HG02610 (cell line): Measurements from ENCODE around the gene COQ10B.

Source experiments
- ATAC-seq: cut with Tn5 transposase; IDR thresholded peaks from one replicate; pipeline ENCODE4 v1.9.1; 2021; ENCODE audit warnings: mild to moderate bottlenecking, moderate library complexity; ENCODE audit not compliant: unreplicated experiment

Gene COQ10B

DNA sequence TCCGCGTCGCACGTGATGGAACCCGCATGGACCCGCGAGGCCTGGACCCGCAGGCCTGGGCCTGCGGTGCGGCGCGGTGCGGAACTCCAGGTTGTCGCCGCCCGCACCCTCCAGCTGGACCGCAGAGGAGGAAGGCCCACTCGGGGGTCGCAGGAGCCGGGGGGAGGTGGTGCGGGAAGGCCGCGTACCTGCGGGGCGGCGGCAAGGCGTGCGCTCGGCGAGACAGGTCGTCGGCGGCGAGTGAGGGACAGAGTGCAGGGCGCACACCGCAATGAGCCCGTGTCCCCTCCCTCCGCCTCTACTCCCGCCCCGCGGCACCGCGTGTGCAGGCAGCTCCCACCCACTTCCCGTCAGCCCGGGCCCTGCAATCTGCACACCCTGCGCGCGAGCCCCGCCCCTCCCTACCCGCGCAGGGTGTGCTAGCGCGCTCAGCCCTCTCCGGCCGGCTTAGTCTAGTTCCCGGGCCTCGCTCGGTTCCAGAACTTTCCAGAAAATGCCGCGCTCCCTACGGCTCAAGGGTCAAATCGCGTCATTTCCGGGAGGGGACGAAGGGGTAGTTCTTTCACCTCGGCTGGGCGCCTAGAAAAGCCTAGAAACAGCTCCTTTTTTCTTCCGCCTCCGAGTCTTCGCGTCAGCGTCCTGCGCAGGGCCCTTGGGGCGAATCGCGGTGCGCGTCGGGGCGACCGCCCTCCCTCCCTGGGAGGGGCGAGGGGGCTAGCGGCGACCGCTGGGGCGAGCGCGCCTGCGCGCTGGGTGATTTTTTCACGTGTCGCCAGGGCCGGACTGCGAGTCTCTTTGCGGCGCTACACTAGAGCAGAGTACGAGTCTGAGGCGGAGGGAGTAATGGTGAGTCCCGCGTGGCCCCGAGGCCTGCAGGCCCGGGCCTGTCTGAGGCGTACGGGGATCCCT lies 46.5 kb downstream of the COQ10B start, which contains the start of the genes HSPD1 and HSPE1:
Gene HSPD1, minus strand, starts transcription at position 247 of the 909 bp plus-strand sequence. CDS start 992 bp downstream, outside the sequence.
Gene HSPE1, plus strand, starts transcription at position 786 of the 909 bp plus-strand sequence. Its CDS starts 58 bp downstream, at position 844.
- peak; percentile 90 for ATAC-seq

DNA sequence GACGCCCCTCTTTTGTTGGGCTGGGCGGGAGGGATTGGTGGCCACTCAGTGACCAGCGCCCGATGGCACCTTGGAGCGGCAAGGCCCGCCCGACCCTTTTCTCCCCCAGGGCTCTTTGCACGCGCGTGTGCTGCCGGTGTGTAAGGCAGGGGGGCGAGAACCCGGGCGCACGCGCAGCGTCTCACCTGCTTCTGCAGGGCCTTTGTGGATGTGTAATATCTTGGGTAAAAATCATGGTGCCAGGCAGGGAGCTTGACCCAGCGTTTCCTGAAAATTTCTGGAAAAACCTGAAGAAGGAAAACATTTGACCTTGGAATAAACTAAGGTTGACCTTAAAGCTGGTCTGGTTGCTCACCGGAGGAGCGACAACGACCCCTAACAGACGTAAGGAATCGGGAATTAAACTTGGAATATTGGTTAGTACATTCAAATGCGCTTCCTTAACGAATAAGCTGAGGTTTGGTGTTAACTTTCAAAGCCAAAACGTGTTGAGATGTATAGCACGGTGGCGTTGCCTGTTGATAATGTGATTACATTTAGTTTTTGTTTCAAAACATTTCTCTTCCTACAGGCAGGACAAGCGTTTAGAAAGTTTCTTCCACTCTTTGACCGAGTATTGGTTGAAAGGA lies 47.3 kb downstream of the COQ10B start:
- ATAC-seq = peak; percentile 3

DNA sequence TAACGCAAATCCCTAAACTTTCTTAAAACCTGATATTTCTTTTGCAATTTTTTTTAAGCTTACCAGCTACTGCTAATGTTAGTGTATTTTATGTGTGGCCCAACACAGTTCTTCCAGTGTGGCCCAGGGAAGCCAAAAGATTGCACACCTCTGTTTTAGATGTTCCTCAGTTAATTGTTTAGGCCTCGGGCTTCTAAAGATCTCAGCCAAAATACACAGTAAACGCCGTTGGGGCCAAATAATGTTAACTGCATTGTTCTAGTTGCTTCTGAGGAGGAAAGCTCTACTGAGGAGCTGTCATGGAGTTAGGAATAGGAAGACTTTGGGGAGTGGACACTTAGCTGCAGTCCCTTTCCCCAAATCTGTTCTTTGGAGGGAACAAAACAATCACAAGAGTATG lies 48.8 kb downstream of the COQ10B start:
- ATAC-seq = no peak

DNA sequence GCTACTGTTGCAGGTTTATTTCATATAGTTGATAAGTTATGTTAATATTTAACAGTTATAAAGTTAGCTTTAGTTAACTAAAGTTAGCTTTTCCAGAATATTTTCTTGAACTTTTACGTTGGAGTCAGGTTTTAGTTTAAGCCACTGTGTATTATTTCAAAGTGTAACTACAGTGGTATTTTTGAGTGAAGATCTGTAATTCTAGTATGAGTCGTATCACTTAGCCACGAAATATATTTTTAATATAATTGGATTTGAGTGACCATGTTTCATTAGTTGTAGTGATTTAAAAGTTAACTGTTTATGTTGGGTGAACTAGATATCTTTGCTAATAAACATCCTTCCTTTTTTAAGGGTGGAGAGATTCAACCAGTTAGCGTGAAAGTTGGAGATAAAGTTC lies 49.3 kb downstream of the COQ10B start:
- no peak for ATAC-seq

DNA sequence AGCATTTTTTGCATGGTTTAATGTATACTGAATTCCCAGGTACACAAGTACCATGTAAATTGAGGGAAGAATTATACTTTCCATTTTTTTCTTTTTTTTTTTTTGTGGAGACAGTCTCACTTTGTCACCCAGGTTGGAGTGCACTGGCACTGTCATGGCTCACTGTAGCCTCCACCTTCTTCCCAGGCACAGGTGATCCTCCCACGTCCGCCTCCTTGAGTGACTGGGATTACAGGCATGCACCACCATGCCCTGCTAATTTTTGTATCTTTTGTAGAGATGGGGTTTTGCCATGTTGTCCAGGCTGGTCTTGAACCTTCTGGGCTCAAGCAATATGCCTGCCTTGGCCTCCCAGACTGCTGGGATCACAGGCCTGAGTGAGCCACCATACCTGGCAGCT lies 50.6 kb downstream of the COQ10B start:
- ATAC-seq = no peak

DNA sequence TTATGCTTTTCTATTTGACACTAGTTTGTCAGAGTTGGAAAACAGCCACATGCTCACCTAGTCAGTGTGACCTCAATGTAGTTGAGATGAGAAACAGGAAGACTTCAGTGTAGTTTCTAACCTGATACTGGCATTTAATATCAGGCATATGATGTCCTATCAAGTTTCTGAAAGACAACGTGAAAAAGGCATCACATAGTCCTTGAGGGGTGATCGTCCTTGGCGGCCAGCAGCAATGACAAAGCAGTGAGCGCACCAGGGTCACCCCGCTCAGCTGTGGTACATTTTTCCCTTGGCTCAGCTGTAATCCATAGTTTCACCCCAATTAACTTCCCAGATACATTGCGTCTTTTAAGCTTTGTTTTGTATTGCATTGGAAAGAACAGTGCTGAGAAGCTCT lies 51.2 kb downstream of the COQ10B start:
- no peak for ATAC-seq

DNA sequence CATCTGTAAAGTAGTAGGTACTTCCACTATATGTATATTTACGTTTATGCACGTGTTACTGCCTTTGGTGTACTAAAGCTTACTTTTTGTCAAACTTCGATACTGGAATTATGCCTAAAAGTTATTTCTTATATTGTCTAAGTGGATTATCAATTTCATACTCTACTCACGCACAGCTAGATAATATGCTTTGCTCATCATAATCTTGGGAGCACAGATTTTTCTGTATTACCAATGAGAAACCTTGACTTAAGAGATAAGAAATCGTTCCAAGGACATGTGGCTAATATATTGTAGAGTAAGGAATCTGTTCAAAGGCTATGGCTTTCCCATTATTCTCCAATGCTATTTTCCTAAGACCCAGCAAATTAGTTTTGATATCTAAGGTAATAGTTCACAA lies 53.3 kb downstream of the COQ10B start:
- ATAC-seq = no peak

DNA sequence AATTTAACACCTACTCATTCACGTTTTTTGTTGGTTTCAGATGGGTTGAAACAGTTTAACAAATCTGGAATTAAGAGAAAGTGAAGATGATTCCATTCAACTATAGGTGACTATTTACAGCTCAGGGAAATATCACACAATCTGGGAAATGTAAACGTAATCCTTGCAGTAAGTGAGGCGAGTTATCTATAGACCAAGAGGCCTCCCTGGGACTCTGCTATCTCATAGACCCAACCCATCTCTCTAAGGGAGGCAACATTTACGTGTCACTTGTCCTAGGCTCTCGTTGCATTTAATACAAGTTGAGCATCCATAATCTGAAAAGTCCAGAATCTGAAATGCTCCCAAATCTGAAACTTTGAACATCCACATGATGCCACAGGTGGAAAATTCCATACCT lies 60.6 kb downstream of the COQ10B start:
- no peak for ATAC-seq

DNA sequence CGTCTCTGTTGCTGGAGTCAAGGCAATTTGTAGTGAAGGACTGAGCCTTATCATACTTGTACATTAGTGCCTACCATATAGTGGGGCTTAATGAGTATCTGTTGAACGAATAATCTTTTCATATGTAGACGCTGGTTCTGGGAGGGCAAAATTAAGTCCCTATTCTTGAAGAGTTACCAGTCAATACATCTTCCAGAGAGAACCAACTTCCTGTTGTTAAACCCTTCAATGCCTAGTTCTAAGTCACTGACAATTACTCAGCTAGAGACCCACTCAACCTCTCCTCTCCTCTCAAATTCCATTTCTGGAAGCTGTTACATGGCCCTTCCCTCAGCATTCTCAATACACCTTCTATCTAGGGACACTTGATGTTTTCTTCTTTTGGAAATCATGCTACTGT lies 61.4 kb downstream of the COQ10B start:
- no peak for ATAC-seq

DNA sequence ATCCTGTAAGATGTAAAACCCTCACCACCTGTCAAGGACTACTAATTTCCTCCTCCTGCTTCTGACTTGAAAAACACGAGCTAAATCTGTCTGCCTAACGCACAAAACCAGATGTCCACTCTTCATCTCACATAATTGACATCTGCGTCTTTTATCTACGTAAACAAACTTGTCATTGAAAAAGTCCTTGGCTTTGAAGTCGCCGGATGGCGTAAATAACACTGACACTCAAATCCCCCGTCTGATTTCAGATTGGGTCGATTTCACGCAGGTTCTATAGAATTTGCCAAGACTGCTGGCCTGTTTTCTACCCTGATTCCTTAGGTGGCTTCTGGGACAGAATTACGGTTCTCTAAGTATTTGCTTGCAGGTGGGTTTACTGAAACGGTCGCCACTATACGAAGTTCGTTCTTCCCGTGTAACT lies 62.0 kb downstream of the COQ10B start:
- ATAC-seq = peak; percentile 2

DNA sequence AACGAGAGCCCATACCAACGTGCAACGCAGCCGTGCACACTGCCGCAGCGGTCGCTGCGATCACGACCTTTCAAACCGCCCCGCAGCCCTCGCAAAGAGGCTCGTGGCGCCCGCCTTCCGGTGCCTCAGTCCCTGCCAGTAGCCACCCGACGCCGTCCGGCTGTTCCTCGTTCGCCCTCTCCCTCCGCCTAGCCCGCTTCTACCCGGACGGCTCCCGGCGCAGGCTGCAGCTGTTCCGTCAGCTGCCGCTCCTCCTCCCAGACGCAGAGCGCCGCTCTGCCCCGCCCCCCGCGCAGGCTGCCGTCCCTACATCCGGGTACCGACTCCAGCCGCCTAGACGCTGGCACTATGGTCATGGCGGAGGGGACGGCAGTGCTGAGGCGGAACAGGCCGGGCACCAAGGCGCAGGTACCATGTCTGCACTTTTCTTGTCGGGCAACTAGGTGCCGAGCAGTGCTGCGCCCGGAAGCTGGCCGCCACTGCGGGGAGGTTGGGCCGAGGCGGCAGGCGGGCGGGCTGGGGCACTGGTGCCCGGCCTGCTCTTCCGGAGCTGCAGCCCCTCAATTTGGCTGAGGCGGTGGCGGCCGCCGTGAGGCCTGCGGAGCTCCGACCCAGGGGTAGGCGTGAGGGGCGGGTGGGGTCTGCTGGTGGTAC lies 62.5 kb downstream of the COQ10B start, which contains the start of gene MOB4:
Gene MOB4, plus strand, starts transcription at position 328 of the 654 bp plus-strand sequence. Its CDS starts 21 bp downstream, at position 349.
- ATAC-seq = peak; percentile 94

DNA sequence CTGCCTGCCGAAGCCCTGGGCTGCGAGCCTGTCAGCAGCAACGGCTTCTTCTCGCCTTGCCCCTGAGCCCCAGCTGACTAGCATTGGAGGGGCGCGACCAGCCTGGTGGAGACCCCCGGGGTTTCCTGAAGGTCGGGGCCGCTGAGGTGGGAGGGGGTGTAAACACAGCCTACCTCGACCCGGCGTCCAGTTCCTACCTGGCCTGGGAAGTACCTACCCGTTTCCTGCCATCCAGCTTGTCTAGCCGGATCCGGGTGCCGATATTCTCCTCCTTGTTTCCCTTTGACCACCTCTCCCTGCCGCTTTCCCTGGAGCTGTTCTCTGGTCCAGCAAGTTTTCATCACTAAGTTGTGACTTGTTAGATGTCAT lies 63.0 kb downstream of the COQ10B start:
- ATAC-seq = peak; percentile 16

DNA sequence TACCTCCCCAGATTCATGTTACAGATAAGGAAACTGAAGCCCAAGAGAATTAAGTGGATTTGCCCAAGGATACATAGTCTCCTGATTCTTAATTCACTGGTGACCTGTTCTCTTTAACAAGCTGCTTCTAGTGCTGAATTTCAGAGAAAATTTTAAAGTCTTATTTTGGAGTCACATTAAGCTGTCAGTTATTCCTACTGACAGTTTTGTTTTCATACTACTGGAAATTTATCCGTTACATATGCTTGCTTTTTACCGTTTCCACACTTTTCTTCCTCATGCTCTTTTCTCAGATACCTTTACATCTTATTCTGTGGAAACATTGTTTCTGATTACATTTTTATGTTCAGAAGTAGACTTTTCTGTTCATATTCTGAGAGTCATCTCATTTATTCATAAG lies 63.8 kb downstream of the COQ10B start:
- ATAC-seq = no peak
